Activated naive CD8-positive, alpha-beta T cell treated with anti-CD3 and anti-CD28 coated beads, Interleukin-2, amount 50 U/mL, for 24 hours (primary cell): ENCODE measurements around the gene PLEKHG3.
"Not testable (repeated sequence)": the region's sequence is repeated elsewhere in the genome, so short reads cannot be mapped to it uniquely, and the experiment has no call there.

ENCODE experiments used
- ATAC-seq: fragments of 150-1000 bp; cut with Tn5 transposase; one replicate; pipeline ENCODE4 v1.10.0; 2021
- DNase-seq: peaks from one replicate; pipeline ENCODE4 v3.0.0; 2021
- H3K27ac Mint-ChIP-seq: one replicate; pipeline ENCODE4 v1.8.0; 2021; ENCODE audit warnings: mild to moderate bottlenecking, mixed read lengths
- H3K27me3 Mint-ChIP-seq: one replicate; pipeline ENCODE4 v1.8.0; 2021; ENCODE audit warnings: mixed read lengths
- H3K36me3 Mint-ChIP-seq: one replicate; pipeline ENCODE4 v1.8.0; 2021; ENCODE audit warnings: low read depth, mixed read lengths
- H3K4me1 Mint-ChIP-seq: one replicate; pipeline ENCODE4 v1.8.0; 2021; ENCODE audit warnings: mixed read lengths
- H3K4me3 Mint-ChIP-seq: one replicate; pipeline ENCODE4 v1.8.0; 2021; ENCODE audit warnings: mild to moderate bottlenecking, moderate library complexity, mixed read lengths
- H3K9me3 Mint-ChIP-seq: one replicate; pipeline ENCODE4 v1.8.0; 2021; ENCODE audit warnings: mixed read lengths

The PLEKHG3 gene

DNA sequence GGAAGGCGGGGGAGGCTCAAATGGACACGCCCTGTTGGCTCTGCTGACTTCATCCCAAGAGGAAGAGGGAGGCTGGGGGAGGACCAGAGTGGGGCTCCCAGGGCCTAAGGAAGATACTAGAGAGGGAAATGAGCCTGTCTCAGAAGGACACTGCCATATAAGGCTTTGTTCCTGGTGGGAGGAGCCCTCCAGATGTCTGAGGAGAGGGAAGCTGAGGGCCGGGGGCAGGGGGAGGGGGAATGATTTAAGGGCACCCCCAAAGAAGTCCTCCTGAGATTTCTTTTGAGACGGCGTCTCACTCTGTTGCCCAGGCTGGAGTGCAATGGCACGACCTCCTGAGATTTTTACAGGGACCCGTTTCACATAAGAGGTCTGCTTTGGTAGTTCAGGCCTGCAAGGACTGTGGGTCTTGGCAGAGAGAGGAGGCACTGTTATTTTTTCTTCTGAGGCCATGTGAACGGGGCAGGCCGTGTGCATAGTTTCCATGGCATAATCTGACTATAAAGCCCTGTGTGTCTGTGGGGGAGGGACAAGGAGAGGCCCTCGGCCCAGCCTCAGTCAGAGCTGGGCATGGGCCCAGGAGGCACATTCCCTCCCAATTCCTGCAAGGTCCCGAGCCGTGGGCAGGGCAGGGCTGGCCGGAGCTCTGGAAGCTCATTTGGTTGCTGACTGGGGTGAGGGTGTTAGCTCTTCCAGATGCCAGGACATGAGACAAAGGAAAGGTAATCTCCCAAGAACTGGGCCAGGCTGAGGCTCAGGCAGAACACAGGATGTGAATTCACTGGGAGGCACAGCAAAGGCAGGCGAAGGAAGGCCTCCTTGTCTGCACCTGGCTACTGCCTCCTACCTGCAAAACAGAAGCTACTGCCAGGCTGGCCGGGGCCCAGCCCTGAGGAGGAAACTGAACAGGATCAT lies 22.2 kb upstream of the PLEKHG3 start:
- DNase-seq (no peak), ATAC-seq (no peak)
- H3K9me3 Mint-ChIP-seq: no peaks in the 10 kb centered on the region
- H3K27ac Mint-ChIP-seq: no peak overlapping the region
- H3K4me3 Mint-ChIP-seq: no peak overlapping the region
- H3K4me1 Mint-ChIP-seq: no peaks in the 10 kb centered on the region
- no peaks in the 10 kb centered on the region for H3K36me3 Mint-ChIP-seq
- H3K27me3 Mint-ChIP-seq: no peaks in the 10 kb centered on the region

DNA sequence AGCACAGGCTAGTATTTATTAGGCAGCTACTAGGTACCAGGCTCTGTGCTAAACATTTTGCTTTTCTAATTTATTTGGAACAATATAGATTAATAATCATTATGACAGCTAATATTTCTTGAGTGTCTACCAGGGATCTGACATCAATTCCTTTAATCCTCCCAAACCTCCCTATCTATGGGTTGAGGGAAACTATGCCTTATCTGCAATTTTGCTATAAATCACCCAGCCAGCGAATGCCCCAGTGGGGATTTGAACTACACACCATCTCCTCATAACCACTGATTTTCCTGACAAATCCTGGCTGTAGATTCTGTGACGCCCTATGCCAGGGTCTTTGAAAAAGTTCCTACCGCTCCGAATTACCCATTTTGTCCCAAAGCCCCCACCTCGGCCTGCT lies 21.4 kb upstream of the PLEKHG3 start:
- ATAC-seq (no peak), DNase-seq (no peak)
- no peaks in the 10 kb centered on the region for H3K9me3 Mint-ChIP-seq
- H3K4me1 Mint-ChIP-seq: no peaks in the 10 kb centered on the region
- H3K27me3 Mint-ChIP-seq: no peaks in the 10 kb centered on the region
- no peak overlapping the region for H3K4me3 Mint-ChIP-seq
- no peak overlapping the region for H3K27ac Mint-ChIP-seq
- no peaks in the 10 kb centered on the region for H3K36me3 Mint-ChIP-seq

DNA sequence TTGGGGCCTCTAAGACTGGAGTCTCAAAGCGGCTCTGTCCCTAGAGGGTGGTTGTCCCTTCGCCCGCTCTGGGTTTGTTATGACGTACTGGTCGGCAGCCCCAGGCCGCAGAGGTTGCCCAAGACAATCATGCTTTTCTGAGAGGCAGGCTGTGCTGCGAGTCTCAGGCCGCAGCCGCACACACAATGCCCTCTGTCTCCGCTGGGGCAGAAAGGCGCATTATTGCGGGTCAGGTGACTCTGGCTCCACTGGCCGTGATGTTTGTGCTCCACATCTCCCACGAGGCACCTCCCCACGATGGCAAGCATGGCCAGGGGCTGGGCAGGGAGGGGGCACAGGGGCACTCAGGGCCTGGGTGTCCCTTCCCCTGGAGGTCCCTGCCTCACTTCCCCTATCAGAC lies 21.0 kb upstream of the PLEKHG3 start:
- Mint-ChIP-seq H3K4me1 (peaks cover 1% of the 10 kb centered on the region), H3K9me3 (no peaks in the 10 kb centered on the region), H3K27ac (no peak overlapping the region), H3K36me3 (no peaks in the 10 kb centered on the region), H3K27me3 (no peaks in the 10 kb centered on the region), H3K4me3 (no peak overlapping the region)
- no peak for DNase-seq
- ATAC-seq: no peak

DNA sequence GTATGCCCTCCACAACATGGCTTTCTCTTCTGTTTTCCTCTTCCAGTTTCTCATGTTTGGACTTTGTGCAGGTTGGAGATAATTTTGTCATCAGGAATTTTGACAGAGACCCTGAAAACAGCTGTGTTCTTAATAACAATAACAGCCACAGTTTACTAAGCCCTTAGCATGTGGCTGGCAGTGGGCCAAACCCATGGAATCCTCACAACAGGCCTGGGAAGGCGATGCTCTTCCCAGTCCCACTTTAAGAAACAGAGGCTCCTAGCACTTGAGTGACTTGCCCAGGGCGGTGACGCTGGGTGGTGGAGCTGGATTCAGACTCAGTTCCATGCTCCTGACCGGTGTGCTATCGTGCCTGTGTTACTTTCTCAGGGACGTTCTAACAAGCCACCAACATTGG lies 20.1 kb upstream of the PLEKHG3 start:
- no peaks in the 10 kb centered on the region for H3K36me3 Mint-ChIP-seq
- no peaks in the 10 kb centered on the region for H3K27me3 Mint-ChIP-seq
- no peak overlapping the region for H3K4me3 Mint-ChIP-seq
- ATAC-seq (no peak), DNase-seq (no peak)
- H3K27ac Mint-ChIP-seq: no peak overlapping the region
- no peaks in the 10 kb centered on the region for H3K9me3 Mint-ChIP-seq
- H3K4me1 Mint-ChIP-seq: peaks cover 3% of the 10 kb centered on the region

DNA sequence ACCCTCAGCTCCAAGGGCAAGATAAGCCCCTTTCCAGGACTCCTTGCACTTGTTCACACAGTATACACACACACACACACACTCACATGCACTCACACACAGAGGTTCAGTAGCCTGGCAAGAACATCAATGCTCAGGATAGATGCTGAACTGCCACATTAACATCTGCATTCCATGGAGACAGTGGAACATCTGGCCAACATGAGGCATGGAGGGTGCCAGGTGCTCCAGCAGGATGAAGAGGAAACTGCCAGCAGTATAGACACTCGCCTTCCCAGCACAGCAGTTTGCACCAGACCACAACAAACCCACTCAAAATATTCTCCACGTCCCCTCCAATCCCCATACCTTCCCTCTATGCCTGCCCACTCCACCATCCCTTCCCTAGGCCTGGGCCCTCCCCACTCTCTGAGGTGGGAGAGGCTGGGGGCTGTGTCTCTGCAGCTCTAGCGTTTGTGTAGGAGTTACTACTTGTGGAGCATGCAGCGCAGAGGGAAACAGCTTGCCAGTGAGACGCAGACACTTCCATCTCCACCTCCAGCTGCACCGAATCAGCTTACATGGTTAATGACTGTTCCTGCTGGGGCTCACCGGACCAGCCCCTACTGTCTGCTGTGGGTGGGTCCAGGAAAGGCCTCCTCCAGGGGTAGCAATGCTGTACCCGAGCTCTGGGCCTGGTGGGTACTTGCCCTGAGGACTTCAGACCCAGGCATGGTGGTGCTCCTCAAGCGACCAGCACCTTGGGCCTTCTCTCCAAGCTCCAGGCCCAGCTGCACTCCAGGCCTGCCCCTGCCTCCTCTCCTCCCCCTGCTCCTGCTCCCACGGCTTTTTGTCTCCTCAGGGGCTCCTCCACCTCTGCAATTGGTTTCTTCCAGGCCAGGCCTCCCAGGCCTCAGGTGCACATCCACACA lies 18.6 kb upstream of the PLEKHG3 start:
- Mint-ChIP-seq H3K27me3 (no peaks in the 10 kb centered on the region), H3K9me3 (no peaks in the 10 kb centered on the region), H3K4me3 (no peak overlapping the region), H3K36me3 (no peaks in the 10 kb centered on the region), H3K27ac (no peak overlapping the region), H3K4me1 (peaks cover 3% of the 10 kb centered on the region)
- ATAC-seq (no peak), DNase-seq (no peak)

DNA sequence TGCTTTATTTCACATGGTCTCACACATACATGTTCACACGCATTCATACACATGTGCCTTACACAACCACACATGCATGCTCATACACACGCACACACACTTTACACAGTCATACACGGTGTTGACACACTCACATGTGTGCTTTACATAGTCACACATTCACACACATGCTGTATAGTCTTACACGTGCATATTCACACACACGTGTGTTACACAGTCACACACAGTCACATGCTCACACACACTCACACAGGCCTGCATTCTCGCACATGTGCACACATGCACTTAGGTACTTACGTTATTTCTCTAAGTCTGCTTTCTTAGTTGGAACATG lies 18.0 kb upstream of the PLEKHG3 start:
- H3K27me3 Mint-ChIP-seq: no peaks in the 10 kb centered on the region
- no peaks in the 10 kb centered on the region for H3K36me3 Mint-ChIP-seq
- H3K27ac Mint-ChIP-seq: no peak overlapping the region
- ATAC-seq: no peak
- H3K4me3 Mint-ChIP-seq: no peak overlapping the region
- DNase-seq: no peak
- no peaks in the 10 kb centered on the region for H3K9me3 Mint-ChIP-seq
- H3K4me1 Mint-ChIP-seq: peaks cover 3% of the 10 kb centered on the region

DNA sequence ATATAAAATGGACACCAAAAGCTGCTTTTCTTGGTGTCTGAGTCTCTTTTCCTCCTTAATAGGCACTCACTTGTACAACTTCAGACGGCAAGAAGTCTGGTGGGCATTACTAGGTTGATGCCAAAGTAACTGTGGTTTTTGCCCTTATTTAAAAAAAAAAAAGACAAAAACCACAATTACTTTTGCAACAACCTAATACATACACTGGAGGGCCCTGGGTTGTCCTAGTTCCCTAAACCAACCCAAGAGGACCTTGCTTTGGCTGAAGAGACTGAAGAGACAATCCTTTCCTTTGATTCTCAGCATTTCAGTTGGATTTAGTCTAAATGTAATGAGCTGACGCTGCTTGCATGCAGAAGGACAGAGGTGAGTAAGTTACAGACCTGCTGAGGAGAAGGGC lies 16.2 kb upstream of the PLEKHG3 start:
- Mint-ChIP-seq H3K9me3 (no peaks in the 10 kb centered on the region), H3K27ac (no peak overlapping the region), H3K4me1 (peaks cover 3% of the 10 kb centered on the region), H3K4me3 (no peak overlapping the region), H3K36me3 (no peaks in the 10 kb centered on the region), H3K27me3 (peaks cover 3% of the 10 kb centered on the region)
- no peak for DNase-seq
- no peak for ATAC-seq

DNA sequence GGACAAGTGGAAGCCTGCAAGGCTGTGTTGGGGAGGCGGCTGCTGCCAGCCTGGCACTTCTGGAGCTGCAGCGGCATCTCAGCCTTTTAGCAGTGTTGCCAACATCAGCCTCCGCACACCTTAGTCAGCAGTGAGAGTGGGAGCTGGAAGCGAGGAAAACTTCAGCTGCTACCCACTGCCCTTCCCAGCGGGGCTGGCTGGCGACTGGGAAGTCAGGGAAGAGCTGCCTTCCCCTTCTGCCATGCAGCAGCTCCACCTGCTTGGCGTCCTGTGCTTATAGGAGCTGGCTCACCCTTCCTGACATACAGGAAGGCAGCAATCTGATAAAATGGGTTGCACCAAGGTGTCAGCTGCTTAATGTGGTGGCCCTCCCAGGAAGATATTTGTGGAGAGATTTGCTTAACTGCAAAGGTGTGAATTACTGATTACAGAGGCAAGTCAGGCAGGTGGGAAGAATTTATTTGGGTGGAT lies 15.4 kb upstream of the PLEKHG3 start:
- ATAC-seq (no peak), DNase-seq (no peak)
- Mint-ChIP-seq H3K9me3 (no peaks in the 10 kb centered on the region), H3K4me1 (peaks cover 3% of the 10 kb centered on the region), H3K27me3 (peaks cover 3% of the 10 kb centered on the region), H3K4me3 (no peak overlapping the region), H3K36me3 (no peaks in the 10 kb centered on the region), H3K27ac (no peak overlapping the region)

DNA sequence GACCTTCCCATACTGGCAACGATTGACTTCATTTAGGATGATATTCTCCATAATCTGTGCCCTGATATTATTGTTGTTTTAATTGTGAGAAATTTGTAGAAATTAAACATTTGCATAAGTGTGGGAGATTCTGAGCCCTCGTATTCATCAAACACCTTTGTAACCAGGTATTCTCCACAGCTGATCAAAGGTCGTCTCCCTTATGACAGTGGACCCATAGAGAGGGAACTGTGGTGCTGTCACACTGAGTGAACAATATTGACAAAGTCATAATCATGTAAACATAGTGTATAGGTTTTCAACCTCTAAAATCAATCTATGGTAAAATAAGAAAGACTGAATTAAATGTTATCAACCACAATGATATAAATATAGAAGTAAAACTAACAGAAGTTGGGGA lies 14.9 kb upstream of the PLEKHG3 start:
- H3K27ac Mint-ChIP-seq: no peak overlapping the region
- no peak overlapping the region for H3K4me3 Mint-ChIP-seq
- H3K9me3 Mint-ChIP-seq: no peaks in the 10 kb centered on the region
- H3K27me3 Mint-ChIP-seq: peaks cover 3% of the 10 kb centered on the region
- no peaks in the 10 kb centered on the region for H3K36me3 Mint-ChIP-seq
- no peak for DNase-seq
- H3K4me1 Mint-ChIP-seq: peaks cover 3% of the 10 kb centered on the region
- no peak for ATAC-seq

DNA sequence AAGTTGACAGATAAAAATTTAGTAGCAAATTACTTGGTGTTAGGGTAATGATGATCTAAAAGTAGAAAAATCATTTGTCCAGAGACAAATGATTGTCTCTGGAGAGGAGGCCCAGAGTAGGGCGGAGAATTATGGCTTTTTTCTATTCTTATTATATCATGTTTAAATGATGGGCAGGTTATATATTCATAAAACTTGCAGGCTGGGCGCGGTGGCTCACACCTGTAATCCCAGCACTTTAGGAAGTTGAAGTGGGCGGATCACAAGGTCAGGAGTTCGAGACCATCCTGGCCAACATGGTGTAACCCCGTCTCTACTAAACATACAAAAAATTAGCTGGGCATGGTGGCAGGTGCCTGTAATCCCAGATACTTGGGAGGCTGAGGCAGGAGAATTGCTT lies 13.6 kb upstream of the PLEKHG3 start:
- not testable (repeated sequence) for DNase-seq, H3K4me1 Mint-ChIP-seq, H3K27ac Mint-ChIP-seq, H3K27me3 Mint-ChIP-seq, H3K9me3 Mint-ChIP-seq, H3K4me3 Mint-ChIP-seq, ATAC-seq, H3K36me3 Mint-ChIP-seq

DNA sequence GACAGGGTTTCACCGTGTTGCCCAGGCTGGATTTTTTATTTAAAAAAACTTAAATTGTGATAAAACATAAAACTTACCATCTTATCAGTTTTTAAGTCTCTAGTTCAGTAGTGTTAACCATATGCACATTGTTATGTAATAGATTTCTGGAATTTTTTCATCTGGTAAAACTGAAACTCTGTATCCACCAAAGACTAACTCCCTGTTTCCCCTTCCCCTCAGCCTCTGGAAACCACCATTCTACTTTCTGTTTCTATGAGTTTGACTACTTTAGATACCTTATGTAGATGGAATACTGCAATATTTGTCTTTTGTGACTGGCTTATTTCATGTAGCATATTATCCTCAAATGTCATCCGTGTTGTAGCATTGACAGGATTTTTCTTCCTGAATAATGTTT lies 12.8 kb upstream of the PLEKHG3 start:
- no peak for DNase-seq
- no peak overlapping the region for H3K27ac Mint-ChIP-seq
- H3K9me3 Mint-ChIP-seq: no peaks in the 10 kb centered on the region
- no peak overlapping the region for H3K4me3 Mint-ChIP-seq
- H3K27me3 Mint-ChIP-seq: peaks cover 3% of the 10 kb centered on the region
- no peak for ATAC-seq
- no peaks in the 10 kb centered on the region for H3K36me3 Mint-ChIP-seq
- H3K4me1 Mint-ChIP-seq: peaks cover 3% of the 10 kb centered on the region

DNA sequence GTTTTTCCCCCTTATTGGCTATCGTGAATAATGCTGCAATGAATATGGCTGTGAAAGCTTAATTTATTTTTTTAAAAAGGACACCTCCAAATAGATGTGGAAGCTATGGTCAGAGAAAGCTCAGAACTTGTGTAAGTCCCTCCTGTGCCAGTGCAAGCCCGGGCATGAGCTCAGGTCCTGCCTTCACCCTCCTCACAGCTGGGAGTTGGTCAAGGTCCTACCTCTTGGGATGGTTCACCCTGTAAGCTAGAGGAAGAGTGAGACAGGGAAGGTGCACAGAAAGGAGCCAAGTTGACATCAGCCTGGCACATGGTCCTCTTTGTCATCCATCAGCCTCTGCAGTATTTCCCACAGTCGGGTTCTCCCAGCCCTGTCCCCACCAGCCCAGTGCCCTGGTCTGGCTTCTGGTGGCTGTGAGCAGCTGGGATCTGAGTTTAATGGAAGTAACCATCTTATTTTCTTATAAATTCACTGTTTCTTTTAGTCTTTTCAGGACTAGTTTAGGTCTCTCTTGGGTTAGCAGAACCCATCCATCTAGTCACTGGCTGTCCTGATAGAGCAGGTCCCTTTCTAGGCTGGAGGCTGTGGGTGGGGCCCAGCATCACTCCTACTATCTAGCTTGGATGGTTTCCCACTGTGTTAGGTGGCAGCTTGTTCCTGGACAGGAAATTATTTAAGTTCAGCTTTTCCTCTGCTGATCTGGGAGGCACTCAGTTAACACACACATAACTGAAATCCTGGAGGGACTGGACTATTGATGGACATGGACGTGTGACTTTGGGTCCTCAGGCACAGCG lies 11.8 kb upstream of the PLEKHG3 start:
- no peak overlapping the region for H3K27ac Mint-ChIP-seq
- H3K27me3 Mint-ChIP-seq: peaks cover 3% of the 10 kb centered on the region
- H3K9me3 Mint-ChIP-seq: no peaks in the 10 kb centered on the region
- H3K4me3 Mint-ChIP-seq: no peak overlapping the region
- H3K4me1 Mint-ChIP-seq: peaks cover 3% of the 10 kb centered on the region
- H3K36me3 Mint-ChIP-seq: no peaks in the 10 kb centered on the region
- no peak for ATAC-seq
- no peak for DNase-seq

DNA sequence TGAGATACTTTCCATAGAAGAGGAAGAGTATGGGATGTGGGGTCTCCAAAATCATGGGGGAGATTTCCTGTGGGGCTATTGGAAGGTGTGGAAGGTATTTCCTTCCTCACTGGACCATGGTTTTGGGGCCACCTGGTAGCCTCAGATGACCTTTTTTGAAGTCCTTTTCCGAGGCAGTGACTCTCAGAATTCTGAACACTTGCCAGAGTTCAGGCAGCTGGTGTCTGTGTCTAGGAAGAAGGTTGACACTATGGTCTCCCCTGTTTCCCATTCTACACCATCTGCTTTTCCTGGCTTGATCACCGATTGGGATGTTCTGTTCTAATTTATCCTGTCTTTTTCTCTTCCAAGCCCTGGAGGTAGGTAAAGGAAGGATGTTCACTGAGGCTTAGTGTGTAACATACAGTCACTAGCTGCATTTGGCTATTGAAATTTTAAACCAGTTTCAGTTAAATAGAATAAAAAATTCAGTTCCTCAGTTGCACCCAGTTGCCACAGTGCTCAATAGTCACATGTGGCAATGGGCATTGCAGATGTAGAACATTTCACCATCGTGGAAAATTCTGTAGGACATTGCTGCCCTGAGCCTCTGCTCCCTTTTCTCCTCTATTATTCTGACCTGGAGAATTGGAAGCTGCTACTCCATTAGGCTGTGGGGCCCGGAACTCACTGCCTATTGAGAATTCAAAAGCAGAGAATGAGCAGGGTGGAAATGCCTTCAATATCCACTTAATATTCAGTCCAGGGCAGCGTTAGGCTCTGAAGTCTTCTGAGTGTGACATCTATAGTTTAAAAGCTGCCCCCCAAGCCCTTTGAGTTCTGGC lies 11.0 kb upstream of the PLEKHG3 start:
- no peak for DNase-seq
- Mint-ChIP-seq H3K4me1 (peaks cover 2% of the 10 kb centered on the region), H3K9me3 (no peaks in the 10 kb centered on the region), H3K4me3 (no peak overlapping the region), H3K27ac (no peak overlapping the region), H3K27me3 (peaks cover 3% of the 10 kb centered on the region), H3K36me3 (no peaks in the 10 kb centered on the region)
- no peak for ATAC-seq

DNA sequence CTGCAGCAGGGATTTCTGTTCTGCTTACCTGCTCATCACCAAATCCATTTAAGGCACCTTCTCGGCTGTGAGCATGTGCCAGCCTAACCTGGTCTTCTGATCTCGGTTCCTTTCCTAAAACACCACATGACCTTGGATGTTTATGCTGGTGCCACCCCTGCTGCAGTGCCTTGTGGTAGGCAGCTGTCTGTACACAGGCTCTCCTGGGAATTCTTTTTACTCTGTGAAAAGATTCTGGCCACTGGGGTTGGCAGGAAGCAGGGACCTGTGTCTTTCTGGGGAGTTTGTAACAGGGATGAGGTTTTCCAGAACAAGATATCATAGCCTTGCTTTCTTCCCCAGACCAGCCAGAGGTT lies 10.4 kb upstream of the PLEKHG3 start:
- Mint-ChIP-seq H3K4me3 (no peak overlapping the region), H3K9me3 (no peaks in the 10 kb centered on the region), H3K27me3 (peaks cover 3% of the 10 kb centered on the region), H3K4me1 (peaks cover 2% of the 10 kb centered on the region), H3K27ac (no peak overlapping the region), H3K36me3 (no peaks in the 10 kb centered on the region)
- DNase-seq (no peak), ATAC-seq (no peak)
